Osteoblast (primary cell): Measurements from ENCODE around the gene H3-3A. TPM values are rescaled to one million over a fixed set of nuclear protein-coding genes. Genes with fewer than 3 reads are reported as not detected.
A peak's percentile ranks its signal among the peaks of the same experiment; 100 is the strongest.

Experiments used
- DNase-seq: peaks from one replicate; pipeline ENCODE4 v3.0.0; 2011; ENCODE audit warnings: low spot score, mixed read lengths; ENCODE audit not compliant: insufficient read length; ENCODE audit errors: missing footprints
- H2AFZ ChIP-seq: 2 replicates; pipeline ENCODE4 v1.6.0; 2011; ENCODE audit warnings: mild to moderate bottlenecking, low read length
- H3K27ac ChIP-seq: 2 replicates; pipeline ENCODE4 v1.5.1; 2011; ENCODE audit warnings: mild to moderate bottlenecking, low read depth, low read length, moderate library complexity
- H3K27me3 ChIP-seq: 2 replicates; pipeline ENCODE4 v1.6.0; 2012; ENCODE audit warnings: mild to moderate bottlenecking, control low read depth, inconsistent platforms, low read length, moderate library complexity; ENCODE audit not compliant: insufficient read depth
- H3K36me3 ChIP-seq: 2 replicates; pipeline ENCODE4 v1.5.1; 2011; ENCODE audit warnings: mild to moderate bottlenecking, low read length, control low read depth, moderate library complexity; ENCODE audit not compliant: insufficient read depth
- H3K4me1 ChIP-seq: 2 replicates; pipeline ENCODE4 v1.5.1; 2011; ENCODE audit warnings: mild to moderate bottlenecking, low read length, control low read depth, moderate library complexity; ENCODE audit not compliant: insufficient read depth
- H3K4me2 ChIP-seq: 2 replicates; pipeline ENCODE4 v1.6.0; 2011; ENCODE audit warnings: mild to moderate bottlenecking, low read length; ENCODE audit not compliant: insufficient read depth
- H3K4me3 ChIP-seq: fragments of 200-600 bp; sonication (generic); 3 replicates; pipeline ENCODE4 v1.5.1; 2012; ENCODE audit warnings: mild to moderate bottlenecking, low read length, inconsistent platforms; ENCODE audit not compliant: insufficient read depth
- H3K79me2 ChIP-seq: 2 replicates; pipeline ENCODE4 v1.6.0; 2012; ENCODE audit warnings: mild to moderate bottlenecking, low read length, control low read depth, inconsistent platforms; ENCODE audit not compliant: insufficient read depth
- H3K9me3 ChIP-seq: 2 replicates; pipeline ENCODE4 v1.5.1; 2011; ENCODE audit warnings: low read depth, low read length, control low read depth
- H4K20me1 ChIP-seq: 2 replicates; pipeline ENCODE4 v1.6.0; 2012; ENCODE audit warnings: mild to moderate bottlenecking, low read length, control low read depth; ENCODE audit not compliant: insufficient read depth
- CTCF ChIP-seq: IDR thresholded peaks from 2 replicates; pipeline ENCODE4 v1.5.1; 2011; ENCODE audit warnings: mild to moderate bottlenecking, low read depth, low read length, moderate library complexity; ENCODE audit errors: extremely low read depth
- total RNA-seq: library from RNA; depleted of rRNA; stranded (reverse); fragments of >200 nt; gene quantifications from 2 replicates; pipeline ENCODE4 v1.2.3, GENCODE V29; 2012

H3-3A gene
- total RNA-seq, 1 donor = 127 TPM

DNA sequence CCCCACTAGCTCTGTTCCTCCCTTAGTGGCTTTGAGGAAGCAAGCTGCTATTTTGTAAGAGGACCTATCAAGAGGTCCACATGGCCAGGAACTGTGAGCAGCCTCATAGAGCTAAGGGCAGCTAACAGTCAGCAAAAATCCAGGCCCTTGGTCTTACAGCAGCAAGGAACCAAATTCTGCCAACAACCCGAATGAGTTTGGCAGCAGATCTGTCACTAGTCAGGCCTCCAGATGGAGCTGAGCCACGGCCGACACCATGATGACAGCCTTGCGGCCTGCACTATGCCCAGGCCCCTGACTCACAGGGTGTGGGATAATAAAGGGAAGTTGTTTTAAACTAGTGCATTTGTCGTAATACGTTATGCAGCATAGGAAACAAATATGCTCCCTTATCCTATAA lies 28.0 kb upstream of the H3-3A start:
- no peaks in the 10 kb centered on the region for H3K27me3 ChIP-seq
- no peaks in the 10 kb centered on the region for H3K79me2 ChIP-seq
- H3K36me3 ChIP-seq = no peaks in the 10 kb centered on the region
- no peak overlapping the region for H2AFZ ChIP-seq
- H3K9me3 ChIP-seq = no peaks in the 10 kb centered on the region
- DNase-seq = peak; percentile 95
- no peak overlapping the region for H3K4me2 ChIP-seq
- H3K4me3 ChIP-seq = no peak overlapping the region
- TF ChIP-seq CTCF = no peak
- H3K27ac ChIP-seq = peak overlapping the region; percentile 17
- H3K4me1 ChIP-seq = peaks cover 11% of the 10 kb centered on the region
- no peaks in the 10 kb centered on the region for H4K20me1 ChIP-seq

DNA sequence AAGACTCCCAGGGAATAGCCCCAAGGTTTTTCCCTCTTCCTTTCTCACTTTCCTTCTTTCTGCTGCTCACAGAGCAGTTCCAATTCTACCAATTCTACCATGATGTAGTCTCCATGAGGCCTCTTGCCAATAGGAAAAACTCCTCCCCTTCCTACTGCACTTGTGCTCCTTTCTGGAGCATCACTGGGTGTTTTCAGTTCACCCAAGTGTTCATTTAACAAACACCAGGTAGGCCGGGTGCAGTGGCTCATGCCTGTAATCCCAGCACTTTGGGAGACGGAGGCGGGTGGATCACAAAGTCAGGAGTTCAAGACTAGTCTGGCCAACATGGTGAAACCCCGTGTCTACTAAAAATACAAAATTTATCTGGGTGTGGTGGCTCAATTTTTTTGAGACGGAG lies 26.6 kb upstream of the H3-3A start:
- Histone ChIP-seq H3K9me3 (no peaks in the 10 kb centered on the region), H3K4me2 (no peak overlapping the region), H3K79me2 (no peaks in the 10 kb centered on the region), H3K36me3 (no peaks in the 10 kb centered on the region), H2AFZ (no peak overlapping the region), H3K4me3 (no peak overlapping the region), H3K4me1 (peaks cover 11% of the 10 kb centered on the region), H3K27ac (no peak overlapping the region), H4K20me1 (no peaks in the 10 kb centered on the region), H3K27me3 (peaks cover 5% of the 10 kb centered on the region)
- TF ChIP-seq CTCF = no peak
- DNase-seq = no peak

- TF ChIP-seq CTCF = no peak
- Histone ChIP-seq H3K4me3 (no peak overlapping the region), H3K4me1 (peaks cover 11% of the 10 kb centered on the region), H3K36me3 (no peaks in the 10 kb centered on the region), H4K20me1 (no peaks in the 10 kb centered on the region), H3K79me2 (no peaks in the 10 kb centered on the region), H3K27ac (no peak overlapping the region), H3K27me3 (peaks cover 11% of the 10 kb centered on the region), H3K9me3 (no peaks in the 10 kb centered on the region), H3K4me2 (no peak overlapping the region), H2AFZ (no peak overlapping the region)
- no peak for DNase-seq
Observed at GRCh38 chr1:226038661-226039060, 23.9 kb upstream of the H3-3A start.

DNA sequence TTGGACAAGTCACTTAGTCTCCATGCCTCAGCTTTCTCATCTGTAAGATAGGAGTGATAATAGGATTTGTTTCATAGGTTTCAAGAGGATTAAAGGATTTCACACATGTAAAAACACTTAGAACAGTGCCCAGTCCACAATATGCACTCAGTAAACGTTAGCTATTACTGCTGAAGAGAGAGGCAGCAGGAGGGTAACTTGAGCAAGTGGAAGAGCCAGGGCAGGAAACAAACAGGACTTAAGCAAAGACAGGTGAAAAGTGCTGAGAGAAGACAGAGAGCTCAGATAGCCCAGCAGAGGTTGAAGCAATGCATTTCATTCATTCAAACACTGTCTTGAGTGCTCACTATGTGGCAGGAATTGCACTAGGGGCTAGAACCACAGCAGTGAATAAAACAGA lies 21.1 kb upstream of the H3-3A start:
- H3K27ac ChIP-seq = no peak overlapping the region
- H2AFZ ChIP-seq = no peak overlapping the region
- no peak overlapping the region for H3K4me2 ChIP-seq
- H3K27me3 ChIP-seq = peaks cover 11% of the 10 kb centered on the region
- no peak for TF ChIP-seq CTCF
- H4K20me1 ChIP-seq = no peaks in the 10 kb centered on the region
- no peaks in the 10 kb centered on the region for H3K36me3 ChIP-seq
- H3K79me2 ChIP-seq = no peaks in the 10 kb centered on the region
- H3K9me3 ChIP-seq = no peaks in the 10 kb centered on the region
- H3K4me1 ChIP-seq = peaks cover 7% of the 10 kb centered on the region
- no peak for DNase-seq
- no peak overlapping the region for H3K4me3 ChIP-seq
